GM11168 (cell line): ENCODE data around the gene CNGA3.
"Not testable (repeated sequence)": the region's sequence is repeated elsewhere in the genome, so short reads cannot be mapped to it uniquely, and the experiment has no call there.

Source experiments
- in situ Hi-C: fragments of 300-500 bp; cut with MboI; formaldehyde crosslinking; loops from one replicate; pipeline ENCODE4 v1.12.0; 2022; ENCODE audit warnings: low sequenced_read_pairs; ENCODE audit not compliant: unreplicated experiment

Gene CNGA3

DNA sequence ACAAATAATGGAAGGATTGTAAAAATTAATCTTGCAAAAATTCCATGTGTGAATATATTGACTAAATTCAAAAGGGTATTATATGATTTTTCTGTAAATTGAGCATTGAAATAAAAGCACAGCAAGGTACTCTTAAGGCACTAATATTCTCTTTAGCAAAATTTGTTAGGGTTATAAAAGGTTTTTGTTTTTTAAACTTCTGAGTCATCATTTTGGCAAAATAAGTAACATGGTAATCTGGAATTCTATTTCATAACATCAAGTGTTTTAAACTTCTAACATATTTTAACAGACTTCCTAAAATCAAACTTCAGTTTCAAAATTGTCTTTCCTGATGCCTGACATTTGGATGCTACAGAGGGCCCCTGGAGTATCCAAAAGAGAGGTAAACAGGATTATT, 85.9 kb downstream of the CNGA3 start:
- in situ Hi-C loops, result no loop called here

DNA sequence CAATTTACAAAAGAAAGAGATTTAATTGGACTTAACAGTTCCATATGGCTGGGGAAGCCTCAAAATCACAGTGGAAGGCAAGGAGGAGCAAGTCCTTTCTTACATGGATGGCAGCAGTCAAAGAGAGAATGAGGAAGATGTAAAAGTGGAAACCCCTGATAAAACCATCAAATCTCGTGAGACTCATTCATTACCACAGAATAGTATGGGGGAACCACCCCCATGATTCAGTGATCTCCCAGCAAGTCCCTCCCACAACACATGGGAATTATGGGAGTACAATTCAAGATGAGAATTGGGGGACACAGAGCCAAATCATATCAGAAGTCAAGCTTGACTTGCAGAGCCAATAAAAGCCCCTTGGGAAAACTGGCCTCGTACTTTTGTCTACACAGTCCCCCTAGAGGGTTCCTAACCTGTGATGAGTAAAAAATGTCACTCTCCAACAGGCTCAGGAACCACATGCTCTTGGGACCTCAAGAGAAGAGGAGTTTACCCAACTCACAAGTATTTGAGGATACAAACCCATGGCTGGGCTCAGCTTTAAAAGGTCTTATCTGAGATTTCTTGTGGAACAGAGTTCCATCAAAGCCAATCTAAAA, 87.2 kb downstream of the CNGA3 start:
- in situ Hi-C loops, result no loop called here

DNA sequence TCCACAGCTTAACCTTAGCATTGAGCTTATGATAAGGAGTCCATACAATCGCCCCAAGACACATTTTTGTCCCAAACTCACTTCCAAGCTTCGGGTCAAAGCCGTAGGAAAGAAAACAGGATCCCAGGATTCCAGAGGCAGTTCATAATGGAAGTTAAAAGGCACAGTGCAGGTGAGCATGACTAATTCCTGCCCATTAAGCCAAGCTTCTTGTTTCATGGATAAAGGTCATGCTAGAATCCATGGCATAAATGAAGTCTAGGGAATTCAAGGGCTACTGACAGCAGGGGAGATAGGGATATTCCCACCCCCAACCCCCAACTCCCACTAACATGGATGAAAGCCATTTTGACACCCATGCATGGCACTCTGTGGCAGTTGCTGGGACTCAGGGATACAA, 88.2 kb downstream of the CNGA3 start:
- in situ Hi-C loops, result no loop called here

DNA sequence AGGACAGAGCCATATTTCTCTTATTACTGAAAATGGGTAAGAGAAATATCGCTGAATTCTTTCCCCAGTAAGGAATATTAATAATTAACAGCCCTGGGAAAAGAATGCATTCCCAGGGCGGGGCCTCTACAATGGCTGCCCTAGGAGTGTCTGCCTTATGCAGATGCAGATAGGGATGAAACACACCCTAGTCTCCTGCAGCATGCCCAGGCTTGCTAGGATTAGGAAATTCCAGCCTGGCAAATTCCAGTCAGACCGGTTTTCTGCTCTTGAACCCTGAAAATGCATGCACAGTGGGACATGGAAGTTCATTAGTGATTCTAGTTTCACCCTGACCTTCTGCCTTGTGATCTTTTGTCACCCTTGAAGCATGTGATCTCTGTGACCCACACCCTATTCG, 89.4 kb downstream of the CNGA3 start:
- in situ Hi-C loops, result not testable (repeated sequence)

DNA sequence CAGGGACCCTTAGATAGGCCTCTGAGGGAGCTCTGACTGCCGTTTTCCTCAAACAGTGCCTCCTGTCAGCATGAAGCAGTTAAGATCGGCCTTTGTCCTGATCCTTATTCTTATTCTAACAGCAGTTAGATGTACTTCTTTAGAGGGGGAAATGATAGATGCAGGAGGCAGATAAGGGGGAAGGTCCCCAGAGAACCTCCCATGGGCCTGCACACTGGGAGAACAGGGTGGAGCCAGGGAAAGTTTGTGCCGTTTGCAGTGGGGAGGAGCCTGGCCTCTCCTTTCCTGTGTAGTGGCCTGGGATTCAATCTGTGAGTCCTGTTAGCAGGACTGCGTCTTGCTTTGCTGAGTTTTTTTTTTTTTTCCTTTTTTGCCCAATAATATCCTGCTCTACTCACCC, 90.5 kb downstream of the CNGA3 start:
- in situ Hi-C loops, result no loop called here

DNA sequence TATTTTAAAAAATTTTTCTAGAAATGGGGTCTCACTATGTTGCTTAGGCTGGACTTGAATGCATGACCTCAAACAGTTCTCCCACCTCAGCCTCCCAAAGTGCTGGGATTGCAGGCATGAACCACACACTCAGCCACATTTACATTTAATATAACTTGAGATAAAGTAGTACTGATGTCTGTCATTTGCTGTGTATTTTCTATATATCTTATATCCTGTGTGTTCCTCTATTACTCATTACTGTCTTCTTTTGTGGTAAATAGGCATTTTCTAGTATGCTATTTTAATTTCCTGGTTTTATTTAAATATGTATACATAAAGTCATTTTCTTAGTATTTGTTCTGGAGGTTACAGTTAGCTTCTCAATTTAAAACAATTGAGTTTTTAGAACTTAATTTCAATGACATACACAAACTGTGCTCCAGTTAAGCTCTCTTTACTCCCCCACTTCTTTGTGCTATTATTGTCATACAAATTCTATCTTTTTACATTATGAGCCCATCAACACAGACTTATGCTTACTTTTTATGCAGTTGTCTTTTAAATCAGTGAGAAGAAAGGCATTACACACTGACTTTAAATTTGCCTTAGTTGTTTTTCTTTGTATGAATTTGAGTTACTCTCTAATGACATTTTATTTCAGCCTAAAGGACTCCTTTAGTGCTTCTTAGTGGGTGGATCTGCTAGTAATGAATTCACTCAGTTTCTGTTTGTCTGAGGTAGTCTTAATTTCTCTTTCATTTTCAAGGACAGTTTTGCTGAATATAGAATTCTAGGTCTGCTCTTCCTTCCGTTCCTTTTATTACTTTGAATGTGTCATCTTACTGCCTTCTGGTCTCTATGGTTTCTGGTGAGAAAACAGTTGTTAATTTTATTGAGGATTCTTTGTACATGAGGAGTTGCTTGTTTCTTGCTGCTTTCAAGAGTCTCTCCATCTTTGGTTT, 92.2 kb downstream of the CNGA3 start:
- in situ Hi-C loops, result no loop called here

DNA sequence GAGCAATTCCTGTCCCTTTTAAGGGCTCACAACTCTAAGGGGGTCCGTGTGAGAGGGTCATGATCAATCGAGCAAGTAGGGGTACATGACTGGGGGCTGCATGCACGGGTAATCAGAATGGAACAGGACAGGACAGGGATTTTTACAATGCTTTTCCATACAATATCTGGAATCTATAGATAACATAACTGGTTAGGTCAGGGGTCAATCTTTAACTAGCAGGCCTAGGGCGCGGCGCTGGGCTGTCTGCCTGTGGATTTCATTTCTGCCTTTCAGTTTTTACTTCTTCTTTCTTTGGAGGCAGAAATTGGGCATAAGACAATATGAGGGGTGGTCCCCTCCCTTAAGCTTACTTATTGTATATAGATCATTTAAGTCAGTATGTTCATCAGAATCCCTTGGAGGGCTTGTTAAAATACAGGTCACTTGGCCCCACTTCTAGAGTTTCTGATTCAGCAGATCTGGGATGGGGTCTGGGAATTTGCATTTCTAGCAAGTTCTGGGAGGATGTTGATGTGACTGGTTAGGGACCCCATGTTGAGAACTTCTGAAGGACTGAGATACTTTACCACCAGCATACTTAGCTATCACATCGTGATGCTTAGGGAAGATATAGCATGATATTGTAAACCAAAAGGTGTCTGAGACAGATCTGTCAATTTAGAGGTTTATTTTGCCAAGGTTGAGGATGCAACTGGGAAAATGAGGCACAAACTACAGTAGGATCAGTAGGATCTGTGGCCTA, 95.6 kb downstream of the CNGA3 start:
- in situ Hi-C loops, result no loop called here

DNA sequence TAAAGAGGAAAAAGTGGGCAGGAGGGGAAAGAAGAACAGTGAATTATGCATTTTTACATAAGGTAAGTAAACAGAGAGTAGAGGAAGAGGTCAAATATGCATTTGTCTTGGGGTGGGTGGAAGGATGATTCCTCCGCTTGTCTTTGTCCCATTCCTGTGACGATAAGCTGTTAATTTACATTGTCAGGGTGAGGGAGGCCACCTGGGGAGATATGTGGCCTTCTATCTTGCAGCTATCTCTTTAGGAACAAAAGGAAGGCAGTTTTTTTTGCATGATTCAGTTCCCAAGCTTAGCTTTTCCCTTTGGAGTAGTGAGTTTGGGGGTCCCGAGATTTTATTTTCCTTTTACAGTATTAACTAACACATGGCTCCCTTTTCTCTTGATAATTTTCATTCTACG, 96.2 kb downstream of the CNGA3 start:
- in situ Hi-C loops, result no loop called here

DNA sequence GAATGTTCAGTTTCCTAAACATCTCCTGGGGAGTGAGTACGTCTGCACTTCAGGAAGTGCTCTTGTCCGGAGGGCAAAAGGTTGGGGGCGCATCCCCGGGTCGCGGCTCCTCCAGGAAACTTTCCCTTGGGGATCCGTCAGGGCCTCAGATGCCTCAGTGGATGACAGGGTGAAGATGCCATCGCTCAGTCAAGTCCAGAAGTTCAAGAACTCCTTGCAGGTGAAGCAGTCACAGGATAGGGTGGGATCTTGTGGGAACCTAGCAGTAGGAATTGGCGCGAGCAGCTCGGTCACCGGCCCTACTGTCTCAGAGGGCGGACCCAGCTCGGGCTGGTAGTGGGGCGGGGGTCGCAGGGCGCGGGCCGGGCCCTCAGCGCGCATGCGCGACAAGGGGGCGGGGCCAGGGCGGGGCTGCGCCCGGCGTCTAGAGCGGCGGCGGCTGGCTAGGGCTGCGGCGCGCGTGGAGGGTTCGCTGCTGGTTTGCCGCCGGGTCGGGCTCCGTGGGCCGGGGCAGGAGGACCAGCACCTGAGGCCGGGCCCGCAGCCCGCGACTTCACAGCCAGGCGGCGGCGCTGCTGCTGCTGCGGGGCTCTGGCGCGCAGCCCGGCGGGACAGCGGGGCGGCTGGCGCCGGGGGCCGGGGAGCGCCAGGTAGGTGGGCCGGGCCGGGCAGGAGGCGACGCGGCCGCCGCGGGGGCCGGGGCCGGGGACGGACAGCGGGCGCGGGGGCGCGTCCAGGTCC, 98.3 kb downstream of the CNGA3 start, which contains the start of gene INPP4A:
Gene INPP4A (plus strand): TSS at position 423 of the 741 bp plus-strand sequence. CDS start 75,191 bp downstream, outside the sequence.
- in situ Hi-C loops, result no loop called here

DNA sequence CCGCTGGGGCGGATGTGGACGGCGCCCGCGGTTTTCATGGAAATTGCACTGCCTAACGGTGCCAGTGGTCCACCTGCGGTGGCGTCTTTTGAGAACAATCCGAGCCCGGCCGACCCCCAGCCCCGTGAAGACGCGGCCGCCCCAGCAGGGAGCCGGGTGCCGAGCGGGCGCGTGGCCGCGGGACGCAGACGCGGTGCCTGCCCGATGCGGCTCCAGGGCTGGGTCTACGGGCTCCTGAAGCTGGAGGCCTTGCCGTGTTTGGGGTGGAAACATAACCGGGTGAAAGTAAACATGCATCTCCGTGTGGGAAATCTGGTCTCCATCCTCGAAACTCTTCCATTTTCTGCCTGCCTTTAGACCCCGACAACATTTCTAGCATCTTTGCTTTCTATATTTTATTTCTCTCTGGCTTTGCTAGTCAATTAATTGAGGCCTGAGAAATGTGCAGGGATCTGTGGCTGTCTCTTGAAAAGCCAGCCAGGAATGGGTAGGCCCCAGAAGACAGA, 99.0 kb downstream of the CNGA3 start:
- in situ Hi-C loops, result no loop called here

DNA sequence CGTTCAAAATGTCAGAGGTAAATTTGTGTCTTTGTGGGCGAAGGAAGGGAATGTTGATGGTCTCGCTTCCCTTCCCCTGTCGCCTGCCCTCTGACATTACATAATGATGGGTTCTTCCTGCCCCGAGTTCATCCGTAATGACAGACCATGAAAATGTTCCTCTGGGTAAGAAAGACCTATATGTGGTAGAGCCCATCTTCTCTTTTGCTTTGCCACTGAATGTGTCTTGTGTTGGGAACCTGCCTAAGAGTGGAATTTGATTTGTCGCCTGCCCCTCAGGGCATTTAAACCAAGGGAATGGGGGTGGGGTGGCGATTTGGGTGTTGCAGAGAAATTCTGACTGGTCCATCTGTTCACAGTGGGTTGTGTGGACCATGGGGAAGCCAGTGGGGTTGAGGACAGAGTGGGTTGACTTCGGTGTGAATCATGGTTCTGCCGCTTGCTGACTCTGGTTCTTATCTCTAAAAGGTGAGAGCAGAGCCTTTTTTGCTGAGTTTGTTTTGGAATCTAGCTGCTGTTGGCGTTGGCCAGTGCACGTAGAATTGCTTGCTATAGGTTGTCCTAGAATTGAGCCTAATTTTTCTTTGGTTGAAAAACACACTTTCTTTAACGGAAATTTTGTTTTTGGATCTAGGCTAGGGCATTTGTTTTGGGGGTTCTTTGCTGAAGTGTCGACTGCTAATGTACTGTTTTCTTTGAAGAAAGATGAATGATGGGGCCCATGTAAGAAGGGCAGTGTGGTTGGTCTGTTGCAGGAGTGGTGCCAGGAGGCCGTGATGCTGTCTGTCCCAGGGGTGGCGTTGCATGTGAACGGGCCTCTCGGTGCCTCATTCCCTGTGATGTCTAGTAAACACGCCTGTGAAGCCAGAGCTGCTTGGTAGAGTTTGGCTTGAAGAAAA, 99.7 kb downstream of the CNGA3 start:
- in situ Hi-C loops, result no loop called here

DNA sequence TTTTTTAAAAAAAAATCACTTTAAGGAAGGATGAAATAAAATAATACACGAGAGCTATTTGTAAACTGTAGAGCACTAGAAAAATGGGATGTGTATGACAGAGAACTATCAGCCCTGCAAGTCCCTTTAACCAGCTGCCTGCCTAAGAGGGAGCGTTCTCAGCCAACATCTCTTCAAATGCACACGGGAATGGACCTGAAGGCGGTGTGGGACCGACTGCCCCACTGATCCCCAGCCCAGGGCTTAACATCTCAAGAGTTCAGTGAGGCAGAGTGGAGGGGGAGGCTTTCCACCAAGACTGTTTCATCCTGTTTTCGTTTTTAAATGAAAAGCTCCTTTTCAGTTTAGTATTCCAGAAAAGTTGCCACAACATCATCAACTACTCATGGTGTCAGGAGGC, 100.6 kb downstream of the CNGA3 start:
- in situ Hi-C loops, result no loop called here
